GM12878 (cell line): Measurements from ENCODE around the gene NHSL2. TPM values are rescaled to one million over a fixed set of nuclear protein-coding genes. Genes with fewer than 3 reads are reported as not detected.

ENCODE experiments used
- ATAC-seq: fragments of 200-7000 bp; cut with Tn5 transposase; 3 replicates; pipeline ENCODE4 v1.9.1; 2020; ENCODE audit warnings: mild to moderate bottlenecking, moderate library complexity
- BruUV-seq: library from RNA; stranded (reverse); fragments of 400-500 nt; replicated peaks from 2 replicates; lab custom pipeline; 2021; lab: Mats Ljungman, UMichigan
- CTCF ChIA-PET: fragments of 300-600 bp; sonication (Branson Sonifier 250); formaldehyde crosslinking; extraction: SDS; loops from one replicate; lab custom pipeline; 2021; ENCODE audit warnings: inconsistent platforms; lab: Yijun Ruan, JAX
- POLR2A ChIA-PET: fragments of 350-600 bp; formaldehyde crosslinking; extraction: SDS; loops from one replicate; lab custom pipeline; 2021; ENCODE audit warnings: inconsistent platforms; lab: Charles Lee
- RAD21 ChIA-PET: fragments of 300-600 bp; sonication (Branson Sonifier 250); formaldehyde crosslinking; loops from one replicate; lab custom pipeline; 2023; ENCODE audit warnings: antibody characterized with exemption; ENCODE audit not compliant: unreplicated experiment; lab: Charles Lee
- SMC1A ChIA-PET: fragments of 300-600 bp; sonication (Branson Sonifier 250); formaldehyde crosslinking; loops from one replicate; lab custom pipeline; 2023; ENCODE audit not compliant: unreplicated experiment, uncharacterized antibody; lab: Charles Lee
- DNase-seq: peaks from one replicate; pipeline ENCODE4 v3.0.0-alpha.2; 2011; ENCODE audit warnings: low read depth, low spot score
- FAIRE-seq: peaks from 3 replicates; lab custom pipeline; 2011; peaks lifted over from hg19 to GRCh38; lab: Jason Lieb, UNC
- H2AFZ ChIP-seq: 2 replicates; pipeline ENCODE4 v1.6.0; 2011; ENCODE audit warnings: low read depth, low read length, control low read depth; ENCODE audit not compliant: control insufficient read depth
- H3K27ac ChIP-seq: 2 replicates; pipeline ENCODE4 v1.5.1; 2011; ENCODE audit warnings: control low read depth; ENCODE audit not compliant: control insufficient read depth, insufficient read depth
- H3K27me3 ChIP-seq, 2 experiments: replicated peaks in 1 of 2; 2 replicates each; pipeline versions ENCODE4 v1.6.0 to v1.6.1; 2011; ENCODE audit warnings: low read length in 1 of 2; ENCODE audit not compliant: control insufficient read depth in 2 of 2, insufficient read depth in 2 of 2
- H3K36me3 ChIP-seq, 2 experiments: 2 replicates each; pipeline ENCODE4 v1.5.1; 2011; ENCODE audit warnings: low read length in 1 of 2; ENCODE audit not compliant: control insufficient read depth in 2 of 2, insufficient read depth in 2 of 2
- H3K4me1 ChIP-seq: 2 replicates; pipeline ENCODE4 v1.6.1; 2011; ENCODE audit warnings: mild to moderate bottlenecking, low read length, moderate library complexity, mixed read lengths; ENCODE audit not compliant: control insufficient read depth, insufficient read depth
- H3K4me2 ChIP-seq: 2 replicates; pipeline ENCODE4 v1.6.0; 2011; ENCODE audit warnings: control low read depth; ENCODE audit not compliant: control insufficient read depth, insufficient read depth
- H3K4me3 ChIP-seq: fragments of 200-600 bp; sonication (generic); 2 replicates; pipeline ENCODE4 v1.5.1; 2016
- H3K79me2 ChIP-seq: 2 replicates; pipeline ENCODE4 v1.6.0; 2011; ENCODE audit warnings: low read length; ENCODE audit not compliant: control insufficient read depth, insufficient read depth
- H3K9ac ChIP-seq: 2 replicates; pipeline ENCODE4 v1.8.0; 2011; ENCODE audit warnings: low read length, control low read depth, mixed read lengths; ENCODE audit not compliant: control insufficient read depth, insufficient read depth
- H3K9me3 ChIP-seq: replicated peaks from 3 replicates; pipeline ENCODE4 v1.5.1; 2011; ENCODE audit warnings: mild to moderate bottlenecking, low read length; ENCODE audit not compliant: control insufficient read depth, insufficient read depth
- H4K20me1 ChIP-seq: 2 replicates; pipeline ENCODE4 v1.6.0; 2011; ENCODE audit not compliant: control insufficient read depth, insufficient read depth
- ATF7 ChIP-seq: fragments of 450-650 bp; IDR thresholded peaks from 2 replicates; pipeline ENCODE4 v1.6.1; 2016; ENCODE audit warnings: low read depth, mild to moderate bottlenecking
- BHLHE40 ChIP-seq, 2 experiments: fragments of 450-650 bp in 1 of 2; IDR thresholded peaks; 2 replicates each; pipeline ENCODE4 v1.6.1; 2011 to 2017; ENCODE audit warnings: low read depth in 2 of 2, borderline replicate concordance in 1 of 2, improper control_type of control experiment in 1 of 2, low read length in 1 of 2, mild to moderate bottlenecking in 1 of 2
- CBFB ChIP-seq: IDR thresholded peaks from 2 replicates; pipeline ENCODE4 v1.6.1; 2016; ENCODE audit warnings: antibody characterized with exemption, low read depth
- CHD2 ChIP-seq: IDR thresholded peaks from 2 replicates; pipeline ENCODE4 v1.6.1; 2011; ENCODE audit warnings: low read depth, low read length, improper control_type of control experiment, borderline replicate concordance
- IKZF1 ChIP-seq: fragments of 450-650 bp; conservative IDR thresholded peaks from 2 replicates; pipeline ENCODE4 v1.6.1; 2017; ENCODE audit warnings: antibody characterized with exemption, mild to moderate bottlenecking
- IKZF2 ChIP-seq, 2 experiments: fragments of 450-650 bp; IDR thresholded peaks; 2 replicates each; pipeline ENCODE4 v1.6.1; 2017; ENCODE audit warnings: mild to moderate bottlenecking in 2 of 2, moderate library complexity in 2 of 2
- NBN ChIP-seq: fragments of 450-650 bp; IDR thresholded peaks from 2 replicates; pipeline ENCODE4 v1.6.1; 2016
- NFIC ChIP-seq: IDR thresholded peaks from 2 replicates; pipeline ENCODE4 v1.6.1; 2012; ENCODE audit warnings: low read depth, mild to moderate bottlenecking, inconsistent platforms, low read length, moderate library complexity
- NFXL1 ChIP-seq: fragments of 450-650 bp; IDR thresholded peaks from 2 replicates; pipeline ENCODE4 v1.6.1; 2017; ENCODE audit warnings: antibody characterized with exemption, mild to moderate bottlenecking, borderline replicate concordance
- SKIL ChIP-seq: fragments of 450-650 bp; IDR thresholded peaks from 2 replicates; pipeline ENCODE4 v1.6.1; 2017; ENCODE audit warnings: mild to moderate bottlenecking, low read depth, inconsistent platforms; ENCODE audit not compliant: poor library complexity, severe bottlenecking
- SREBF2 ChIP-seq: IDR thresholded peaks from 2 replicates; pipeline ENCODE4 v1.6.1; 2012; ENCODE audit warnings: mild to moderate bottlenecking, low read length
- YY1 ChIP-seq: IDR thresholded peaks from 2 replicates; pipeline ENCODE4 v1.6.1; 2011; ENCODE audit warnings: low read depth, mild to moderate bottlenecking, low read length
- ZNF384 ChIP-seq: IDR thresholded peaks from 2 replicates; pipeline ENCODE4 v1.6.1; 2012; ENCODE audit warnings: low read depth, mild to moderate bottlenecking, low read length, improper control_type of control experiment, borderline replicate concordance
- WGBS: methylation state at CpG from one replicate; pipeline ENCODE4 v1.1.6; 2016; ENCODE audit warnings: low lambda C conversion rate; ENCODE audit not compliant: insufficient replicate concordance, insufficient coverage; ENCODE audit errors: missing lambda C conversion rate; 5-methylcytosine and 5-hydroxymethylcytosine counted together
- in situ Hi-C: fragments of 300-500 bp; cut with MboI; formaldehyde crosslinking; loops from 9 replicates; pipeline ENCODE4 v1.14.3; 2018; ENCODE audit warnings: mixed read lengths
- intact Hi-C: fragments of 100-400 bp; cut with micrococcal nuclease; formaldehyde crosslinking; loops from one replicate; pipeline ENCODE4 v1.14.2; 2022; ENCODE audit not compliant: unreplicated experiment
- polyA plus RNA-seq, 11 experiments: library from polyadenylated mRNA; depleted of rRNA in 4 of 11; unstranded in 6 of 11; stranded (reverse) in 5 of 11; fragments of >200 nt; fragmentation: Nextera tagmentation in 4 of 11; fragmentation: Illumina TruSeq in 1 of 11; extraction: Ambion mirVana in 4 of 11; extraction: Trizol in 1 of 11; gene quantifications; 1 replicate in 1 of 11; 2 replicates in 10 of 11; pipeline versions ENCODE4 v1.2.1 to v1.2.3, GENCODE V29; 2011 to 2016; ENCODE audit warnings: inconsistent platforms in 2 of 11, missing spikeins in 2 of 11, low read depth in 1 of 11
- total RNA-seq, 4 experiments: library from RNA; depleted of rRNA in 3 of 4; stranded (reverse); fragments of >200 nt in 3 of 4; fragmentation: Illumina TruSeq in 1 of 4; extraction: Trizol in 1 of 4; gene quantifications; 2 replicates each; pipeline versions ENCODE4 v1.2.1 to v1.2.3, GENCODE V29; 2013 to 2021
- TF ChIP-seq, protein P1 (sequence below): fragments of 450-650 bp; IDR thresholded peaks from 2 replicates; pipeline ENCODE4 v1.6.1; 2017; ENCODE audit warnings: low read depth, mild to moderate bottlenecking, moderate library complexity
- TF ChIP-seq, protein P2 (sequence below): IDR thresholded peaks from 2 replicates; pipeline ENCODE4 v1.6.1; 2012; ENCODE audit warnings: improper control_type of control experiment, low read depth, low read length; ENCODE audit not compliant: insufficient replicate concordance

NHSL2 gene
- total and polyA plus RNA-seq, 10 of the 15 experiments (the other 5 are each of a cell fraction or from before 2014, with no cell fraction given): 0.05 to 0.53 (median 0.07) TPM; not detected in 2

GRCh38 chrX:72100824-72101351, 190.2 kb downstream of the NHSL2 start:
- H3K9me3 ChIP-seq: no peaks in the 10 kb centered on the region
- in situ Hi-C loops: no loop called here
- H3K9ac ChIP-seq: no peak overlapping the region
- BruUV-seq: no TSS peak
- SMC1A ChIA-PET: no interaction called here
- RAD21 ChIA-PET: interaction anchor here (1.2 kb wide), 1 partner anchor 25 kb away, joined by 6 read pairs; no protein-coding TSS in a partner anchor
- H3K79me2 ChIP-seq: no peaks in the 10 kb centered on the region
- DNase-seq (peak; percentile 70), ATAC-seq (peak; percentile 93), FAIRE-seq (peak; percentile 80)
- H3K27me3 ChIP-seq: no peaks in the 10 kb centered on the region
- H3K4me2 ChIP-seq: peak overlapping the region; percentile 63; the same call in 1 of the 2 replicates
- no peak overlapping the region for H3K27ac ChIP-seq
- H2AFZ ChIP-seq: no peak overlapping the region
- peaks cover 25% of the 10 kb centered on the region for H3K4me1 ChIP-seq
- intact Hi-C loops: loop anchor here (2.0 to 10.0 kb wide), 2 partner anchors 24 to 586 kb away; no protein-coding TSS in a partner anchor
- WGBS: 3% methylated on average over 9 of the region's 9 CpGs
- CTCF ChIA-PET: interaction anchor here (1.5 kb wide), 1 partner anchor 80 kb away, joined by 5 read pairs; no protein-coding TSS in a partner anchor
- H4K20me1 ChIP-seq: no peaks in the 10 kb centered on the region
- POLR2A ChIA-PET: interaction anchor here (1.0 kb wide), 1 partner anchor 83 kb away, joined by 3 read pairs; no protein-coding TSS in a partner anchor
- H3K4me3 ChIP-seq: no peak overlapping the region
- no peaks in the 10 kb centered on the region for H3K36me3 ChIP-seq
- TF ChIP-seq YY1: peak; percentile 51; the same call in 1 of the 2 replicates
- TF ChIP-seq NFXL1: no peak
- TF ChIP-seq IKZF2 (IDR thresholded peaks at IDR 0.05): peak; percentile 62 to 66; a peak in 2 of 4 replicates
- TF ChIP-seq CHD2: peak; percentile 53; the same call in 1 of the 2 replicates
- TF ChIP-seq, protein P1, sequence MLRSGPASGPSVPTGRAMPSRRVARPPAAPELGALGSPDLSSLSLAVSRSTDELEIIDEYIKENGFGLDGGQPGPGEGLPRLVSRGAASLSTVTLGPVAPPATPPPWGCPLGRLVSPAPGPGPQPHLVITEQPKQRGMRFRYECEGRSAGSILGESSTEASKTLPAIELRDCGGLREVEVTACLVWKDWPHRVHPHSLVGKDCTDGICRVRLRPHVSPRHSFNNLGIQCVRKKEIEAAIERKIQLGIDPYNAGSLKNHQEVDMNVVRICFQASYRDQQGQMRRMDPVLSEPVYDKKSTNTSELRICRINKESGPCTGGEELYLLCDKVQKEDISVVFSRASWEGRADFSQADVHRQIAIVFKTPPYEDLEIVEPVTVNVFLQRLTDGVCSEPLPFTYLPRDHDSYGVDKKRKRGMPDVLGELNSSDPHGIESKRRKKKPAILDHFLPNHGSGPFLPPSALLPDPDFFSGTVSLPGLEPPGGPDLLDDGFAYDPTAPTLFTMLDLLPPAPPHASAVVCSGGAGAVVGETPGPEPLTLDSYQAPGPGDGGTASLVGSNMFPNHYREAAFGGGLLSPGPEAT: peak; percentile 76; the same call in 1 of the 2 replicates
- TF ChIP-seq NBN: peak; percentile 62
- peak; percentile 54; the same call in 1 of the 2 replicates for TF ChIP-seq ATF7
- peak; percentile 43 for TF ChIP-seq SKIL
- TF ChIP-seq NFIC: peak; percentile 61; the same call in 1 of the 2 replicates
- TF ChIP-seq ZNF384: peak; percentile 97
- peak; percentile 68 to 78; a peak in 3 of 4 replicates for TF ChIP-seq BHLHE40 (IDR thresholded peaks at IDR 0.05; ENCODE audit: borderline replicate concordance in 1 of 2, low read depth in 2 of 2, low read length in 1 of 2)
- TF ChIP-seq SREBF2: no peak
- TF ChIP-seq IKZF1: peak; percentile 42; the same call in 1 of the 2 replicates
- peak; percentile 81 for TF ChIP-seq CBFB
- TF ChIP-seq, protein P2, sequence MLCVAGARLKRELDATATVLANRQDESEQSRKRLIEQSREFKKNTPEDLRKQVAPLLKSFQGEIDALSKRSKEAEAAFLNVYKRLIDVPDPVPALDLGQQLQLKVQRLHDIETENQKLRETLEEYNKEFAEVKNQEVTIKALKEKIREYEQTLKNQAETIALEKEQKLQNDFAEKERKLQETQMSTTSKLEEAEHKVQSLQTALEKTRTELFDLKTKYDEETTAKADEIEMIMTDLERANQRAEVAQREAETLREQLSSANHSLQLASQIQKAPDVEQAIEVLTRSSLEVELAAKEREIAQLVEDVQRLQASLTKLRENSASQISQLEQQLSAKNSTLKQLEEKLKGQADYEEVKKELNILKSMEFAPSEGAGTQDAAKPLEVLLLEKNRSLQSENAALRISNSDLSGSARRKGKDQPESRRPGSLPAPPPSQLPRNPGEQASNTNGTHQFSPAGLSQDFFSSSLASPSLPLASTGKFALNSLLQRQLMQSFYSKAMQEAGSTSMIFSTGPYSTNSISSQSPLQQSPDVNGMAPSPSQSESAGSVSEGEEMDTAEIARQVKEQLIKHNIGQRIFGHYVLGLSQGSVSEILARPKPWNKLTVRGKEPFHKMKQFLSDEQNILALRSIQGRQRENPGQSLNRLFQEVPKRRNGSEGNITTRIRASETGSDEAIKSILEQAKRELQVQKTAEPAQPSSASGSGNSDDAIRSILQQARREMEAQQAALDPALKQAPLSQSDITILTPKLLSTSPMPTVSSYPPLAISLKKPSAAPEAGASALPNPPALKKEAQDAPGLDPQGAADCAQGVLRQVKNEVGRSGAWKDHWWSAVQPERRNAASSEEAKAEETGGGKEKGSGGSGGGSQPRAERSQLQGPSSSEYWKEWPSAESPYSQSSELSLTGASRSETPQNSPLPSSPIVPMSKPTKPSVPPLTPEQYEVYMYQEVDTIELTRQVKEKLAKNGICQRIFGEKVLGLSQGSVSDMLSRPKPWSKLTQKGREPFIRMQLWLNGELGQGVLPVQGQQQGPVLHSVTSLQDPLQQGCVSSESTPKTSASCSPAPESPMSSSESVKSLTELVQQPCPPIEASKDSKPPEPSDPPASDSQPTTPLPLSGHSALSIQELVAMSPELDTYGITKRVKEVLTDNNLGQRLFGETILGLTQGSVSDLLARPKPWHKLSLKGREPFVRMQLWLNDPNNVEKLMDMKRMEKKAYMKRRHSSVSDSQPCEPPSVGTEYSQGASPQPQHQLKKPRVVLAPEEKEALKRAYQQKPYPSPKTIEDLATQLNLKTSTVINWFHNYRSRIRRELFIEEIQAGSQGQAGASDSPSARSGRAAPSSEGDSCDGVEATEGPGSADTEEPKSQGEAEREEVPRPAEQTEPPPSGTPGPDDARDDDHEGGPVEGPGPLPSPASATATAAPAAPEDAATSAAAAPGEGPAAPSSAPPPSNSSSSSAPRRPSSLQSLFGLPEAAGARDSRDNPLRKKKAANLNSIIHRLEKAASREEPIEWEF: no peak
